Right forelimb (tissue), 1 donor: Measurements from ENCODE around the gene DESI1.
"Not testable (repeated sequence)": the region's sequence is repeated elsewhere in the genome, so short reads cannot be mapped to it uniquely, and the experiment has no call there.

Experiments
- DNase-seq: peaks from one replicate; pipeline ENCODE4 v3.0.0-alpha.2; 2018

Gene DESI1

DNA sequence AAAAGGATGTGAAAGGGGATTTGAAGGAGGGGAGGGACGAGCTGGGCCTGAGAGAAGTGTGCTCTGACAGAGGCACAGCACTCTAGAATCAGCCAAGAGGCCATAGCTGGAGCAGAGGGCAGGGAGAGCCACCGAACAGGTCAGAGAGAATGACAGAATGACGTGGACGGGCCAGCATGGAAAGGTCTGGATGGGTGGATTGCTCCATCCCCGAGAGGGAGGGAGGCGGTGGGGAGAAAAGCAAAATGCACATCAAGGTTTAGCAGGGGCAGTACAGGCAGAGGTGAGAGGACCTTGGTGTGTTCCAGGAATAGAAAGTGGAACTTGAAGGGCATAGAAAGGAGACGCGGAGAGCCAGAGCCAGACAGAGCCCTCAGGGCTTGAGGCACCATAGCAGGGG, 38.1 kb downstream of the DESI1 start:
- no peak for DNase-seq

DNA sequence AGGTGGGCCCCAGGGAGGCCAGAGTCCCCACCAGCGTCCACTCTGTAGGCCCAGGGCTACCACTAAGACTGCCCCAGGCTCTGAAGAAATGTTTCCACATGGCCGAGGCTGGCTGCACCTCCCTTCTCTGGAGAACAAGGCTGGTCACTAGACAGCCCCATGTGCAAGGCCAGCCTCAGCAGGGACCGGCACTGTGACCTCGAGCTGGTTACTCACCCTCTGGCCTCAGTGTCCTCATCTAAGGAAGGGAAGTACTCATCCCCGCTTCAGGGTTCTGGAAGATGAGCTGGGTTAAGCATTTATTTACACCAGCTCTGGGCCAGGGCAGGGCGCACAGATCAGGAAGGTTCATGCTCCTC, 40.9 kb downstream of the DESI1 start:
- DNase-seq, result no peak

DNA sequence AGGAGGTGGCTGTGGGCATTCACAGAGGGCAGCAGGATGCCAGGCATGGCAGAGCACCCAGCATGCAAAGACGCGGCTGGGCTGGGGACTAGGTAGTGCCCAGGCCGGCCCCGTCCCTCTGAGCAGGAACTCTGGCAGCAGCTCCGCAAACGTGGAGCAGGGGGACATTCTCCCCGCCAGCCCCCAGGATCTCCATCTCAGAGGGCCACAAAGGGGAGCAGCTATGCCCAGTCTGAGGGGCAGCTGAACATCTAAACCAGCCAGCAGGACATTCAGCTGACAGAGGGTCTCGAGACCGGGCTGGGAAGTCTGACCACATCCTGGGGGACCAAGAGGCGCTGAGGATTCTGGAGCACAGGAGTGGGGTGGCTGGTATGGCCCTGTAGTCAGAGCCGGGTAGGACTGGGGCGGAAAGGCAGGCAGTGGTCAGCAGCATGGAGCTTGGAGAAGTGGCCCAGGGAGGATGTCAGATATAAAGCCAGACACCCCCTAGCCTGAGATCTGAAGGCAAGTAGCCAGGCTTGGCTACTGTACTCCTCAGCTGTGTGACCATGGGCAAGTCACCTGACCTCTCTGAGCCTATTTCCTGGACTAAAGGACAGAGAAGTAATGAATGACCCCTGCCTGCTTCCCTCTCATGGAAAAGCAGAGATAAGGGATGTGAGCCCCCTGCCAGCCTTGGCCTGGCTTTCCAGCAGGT, 41.4 kb downstream of the DESI1 start:
- DNase-seq, result no peak

DNA sequence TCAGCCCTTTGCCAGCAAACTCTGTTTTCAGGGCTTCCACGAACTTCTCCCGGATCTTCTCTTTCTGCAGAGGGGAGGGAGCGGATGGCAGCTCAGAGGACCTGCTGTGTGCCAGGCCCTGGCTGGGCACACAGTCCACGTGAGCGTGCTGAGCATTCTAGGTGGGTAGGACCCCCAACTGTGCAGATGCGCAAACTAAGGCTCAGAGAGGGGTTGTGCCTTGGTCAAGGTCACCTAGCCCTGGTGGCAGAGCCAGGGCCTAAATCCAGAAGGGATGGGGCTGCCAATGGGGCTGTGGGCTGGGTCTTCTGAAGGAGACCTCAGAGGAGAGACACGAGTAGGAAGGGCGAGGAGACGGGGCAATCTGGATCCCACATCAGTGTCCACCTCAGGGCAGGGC, 42.0 kb downstream of the DESI1 start:
- no peak for DNase-seq

DNA sequence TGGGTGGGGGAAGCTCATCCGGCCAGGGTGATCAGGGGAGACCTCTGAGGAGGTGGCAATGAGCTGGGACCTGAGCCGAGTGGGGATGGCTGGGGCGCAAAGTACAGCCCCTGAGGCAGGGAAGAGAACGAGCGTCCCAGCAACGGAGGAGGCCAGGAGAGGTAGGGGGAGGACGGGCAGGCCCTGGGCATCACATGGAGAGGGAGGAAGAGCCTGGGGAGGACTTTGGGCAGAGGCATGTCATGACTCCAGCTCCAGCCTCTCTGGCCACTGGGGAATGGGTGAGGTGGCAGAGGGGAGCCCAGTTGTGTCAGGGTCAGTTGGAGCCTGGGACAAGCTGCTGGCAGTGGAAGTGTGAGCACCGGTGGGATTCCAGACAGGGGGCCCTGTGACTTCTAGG, 42.7 kb downstream of the DESI1 start:
- DNase-seq, result no peak

DNA sequence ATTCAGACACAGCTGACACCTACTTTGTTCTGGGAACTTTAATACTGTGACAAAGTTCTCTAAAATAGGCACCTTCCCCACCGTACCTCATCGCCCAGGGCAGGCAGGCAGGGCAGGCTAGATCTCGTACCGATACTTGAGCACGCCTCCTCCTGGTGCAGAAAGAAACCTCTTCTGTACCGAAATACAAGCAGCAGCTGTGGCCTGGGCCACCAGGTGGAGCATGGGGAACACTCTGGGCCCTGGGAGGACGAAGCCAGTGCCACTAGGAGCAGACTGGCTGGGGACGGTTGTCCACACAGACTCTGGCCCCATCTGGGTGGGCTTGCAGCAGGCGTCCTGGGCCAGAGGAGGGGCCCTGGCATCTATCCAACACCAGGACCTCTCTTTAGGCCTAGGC, 44.0 kb downstream of the DESI1 start:
- DNase-seq, result no peak

DNA sequence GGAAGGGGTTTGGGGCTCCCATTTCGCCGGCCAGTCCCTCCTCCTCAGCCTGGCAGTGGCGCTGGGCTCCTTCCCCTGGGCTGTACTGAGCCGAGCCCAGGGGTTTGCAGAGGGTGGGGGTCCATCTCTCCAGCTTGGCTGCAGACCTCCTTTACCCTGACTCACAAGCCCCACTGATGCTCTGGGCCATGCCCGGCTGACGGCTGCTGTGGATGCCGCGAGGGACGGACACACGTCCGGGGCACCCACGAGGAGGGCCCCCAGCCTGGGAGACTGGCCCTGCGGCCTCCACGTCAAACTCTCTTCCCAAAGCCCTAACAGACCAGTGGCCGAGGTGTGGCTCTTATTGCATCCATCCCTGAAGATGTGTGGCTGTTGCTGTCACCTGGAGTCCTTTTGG, 45.3 kb downstream of the DESI1 start:
- DNase-seq, result no peak

DNA sequence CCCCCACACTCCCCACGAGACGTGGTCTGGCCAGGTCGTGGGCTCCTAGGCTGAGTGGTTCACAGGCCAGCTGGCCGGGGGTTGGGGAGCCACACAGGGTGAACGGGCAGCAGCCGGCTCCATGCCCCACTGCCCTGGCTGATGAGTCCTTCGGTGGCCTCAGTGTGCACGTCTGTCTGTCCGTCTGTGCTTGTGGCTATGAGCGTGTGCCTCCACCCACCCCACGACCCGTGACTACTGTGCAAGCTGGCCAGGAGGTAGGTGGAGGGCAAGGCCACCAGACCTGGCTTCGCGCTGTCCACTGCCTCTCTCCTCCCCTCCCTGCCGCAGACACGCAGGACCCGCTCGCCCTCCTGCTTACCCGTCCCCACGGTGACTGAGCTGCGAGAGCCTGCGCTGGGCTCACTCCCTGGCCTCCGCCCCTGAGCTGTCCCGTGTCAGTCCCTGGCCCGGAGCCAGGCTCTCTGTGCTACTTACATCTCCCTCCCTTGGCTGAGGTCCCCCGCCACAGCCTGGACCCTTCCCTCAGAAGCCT, 45.9 kb downstream of the DESI1 start:
- DNase-seq, result no peak

DNA sequence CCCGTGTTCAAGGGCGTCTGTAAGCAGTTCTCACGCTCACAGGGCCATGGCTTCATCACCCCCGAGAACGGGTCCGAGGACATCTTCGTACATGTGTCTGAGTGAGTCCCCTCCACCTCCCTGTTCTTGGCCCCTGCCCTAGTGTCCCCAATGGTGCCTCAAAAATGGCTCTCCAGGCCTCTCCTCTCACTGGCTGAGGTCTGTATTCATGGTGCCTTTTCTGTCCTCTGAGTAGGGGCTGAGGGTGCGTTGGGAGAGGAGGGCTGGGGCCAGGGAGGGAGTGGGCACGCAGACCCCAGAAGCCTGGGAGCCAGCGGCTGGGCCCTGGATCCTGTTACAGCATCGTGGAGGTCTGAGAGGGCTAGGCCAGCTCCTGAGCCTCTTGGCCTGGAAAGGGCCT, 47.2 kb downstream of the DESI1 start:
- DNase-seq, result no peak

DNA sequence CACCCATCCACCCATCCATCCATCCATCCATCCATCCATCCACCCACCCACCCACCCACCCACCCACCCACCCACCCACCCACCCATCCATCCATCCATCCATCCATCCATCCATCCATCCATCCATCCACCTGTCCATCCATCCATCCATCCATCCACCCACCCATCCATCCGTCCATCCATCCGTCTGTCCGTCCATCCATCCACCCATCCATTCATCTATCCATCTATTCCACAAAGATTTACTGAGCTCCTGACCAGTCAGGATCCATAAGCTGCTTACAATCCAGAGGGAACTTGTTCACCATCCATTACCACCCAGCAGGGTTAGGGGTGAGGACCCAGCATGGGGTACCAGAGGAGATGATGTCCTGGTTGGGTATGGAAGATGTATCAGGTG, 48.5 kb downstream of the DESI1 start:
- not testable (repeated sequence) for DNase-seq

DNA sequence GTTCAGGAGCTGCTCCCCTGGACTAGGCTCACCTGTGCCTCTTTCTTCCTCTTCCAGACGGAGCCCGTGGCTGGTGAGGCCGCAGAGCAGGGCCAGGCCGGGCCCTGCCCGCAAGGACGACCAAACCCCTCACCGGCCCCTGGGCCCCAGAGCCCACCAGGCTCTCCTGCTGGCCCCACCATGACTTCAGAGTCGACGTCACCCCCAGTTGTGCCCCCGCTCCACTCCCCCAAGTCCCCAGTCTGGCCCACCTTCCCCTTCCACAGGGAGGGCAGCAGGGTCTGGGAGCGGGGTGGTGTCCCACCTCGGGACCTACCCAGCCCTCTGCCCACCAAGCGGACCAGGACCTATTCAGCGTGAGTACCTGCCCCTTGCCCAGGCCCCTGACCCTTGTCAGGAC, 49.1 kb downstream of the DESI1 start:
- no peak for DNase-seq

DNA sequence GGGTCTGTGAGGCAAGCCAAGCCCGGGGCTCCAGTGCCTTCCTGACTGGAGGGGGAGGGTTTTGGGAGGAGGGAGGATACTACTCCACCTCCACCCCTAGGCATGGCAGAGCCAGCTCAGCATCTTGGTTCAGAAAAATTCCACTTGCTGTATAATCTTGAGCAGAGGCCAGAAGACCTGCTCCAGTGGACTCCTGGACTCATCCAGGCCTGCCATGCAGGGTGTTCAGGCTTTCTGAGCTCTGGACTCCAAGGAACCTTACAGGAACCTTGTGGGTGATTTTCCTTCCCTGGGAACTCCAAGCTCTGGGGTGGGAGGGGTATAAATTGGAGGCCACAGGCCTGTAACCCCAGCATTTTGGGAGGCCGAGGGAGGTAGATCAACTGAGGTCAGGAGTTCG, 50.6 kb downstream of the DESI1 start:
- no peak for DNase-seq

DNA sequence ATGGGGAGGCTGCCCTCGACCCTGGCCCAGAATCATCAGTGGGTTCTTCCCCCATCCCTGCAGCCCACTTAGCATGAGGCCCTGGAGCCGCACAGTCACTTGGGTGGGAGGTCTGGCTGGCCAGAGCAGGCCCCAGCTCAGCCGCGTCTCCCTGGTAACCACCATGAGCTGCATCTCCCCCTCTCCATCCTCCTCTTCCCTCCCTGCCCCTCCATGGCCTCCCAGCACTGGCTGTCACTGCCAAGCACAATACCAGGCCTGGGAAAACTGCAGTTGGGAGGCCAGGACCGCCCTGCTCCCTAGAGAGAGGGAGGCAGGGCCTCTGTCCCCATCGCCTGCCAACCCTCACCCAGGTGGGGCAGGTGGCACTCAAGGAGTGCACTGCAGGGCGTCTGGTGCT, 52.0 kb downstream of the DESI1 start:
- DNase-seq, result no peak

DNA sequence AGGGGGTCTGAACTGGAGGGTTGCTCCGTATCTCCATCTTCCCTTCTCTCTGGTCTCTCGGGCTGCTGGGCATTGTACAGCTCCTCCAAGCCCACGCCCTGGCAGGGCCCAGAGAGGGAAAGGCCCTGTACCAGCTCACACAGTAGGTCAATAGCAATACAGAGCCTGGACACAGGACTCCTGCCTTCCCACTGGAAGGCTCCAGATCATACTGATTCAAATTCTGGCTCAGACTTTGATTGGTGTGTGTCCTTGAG, 53.4 kb downstream of the DESI1 start:
- DNase-seq, result no peak

DNA sequence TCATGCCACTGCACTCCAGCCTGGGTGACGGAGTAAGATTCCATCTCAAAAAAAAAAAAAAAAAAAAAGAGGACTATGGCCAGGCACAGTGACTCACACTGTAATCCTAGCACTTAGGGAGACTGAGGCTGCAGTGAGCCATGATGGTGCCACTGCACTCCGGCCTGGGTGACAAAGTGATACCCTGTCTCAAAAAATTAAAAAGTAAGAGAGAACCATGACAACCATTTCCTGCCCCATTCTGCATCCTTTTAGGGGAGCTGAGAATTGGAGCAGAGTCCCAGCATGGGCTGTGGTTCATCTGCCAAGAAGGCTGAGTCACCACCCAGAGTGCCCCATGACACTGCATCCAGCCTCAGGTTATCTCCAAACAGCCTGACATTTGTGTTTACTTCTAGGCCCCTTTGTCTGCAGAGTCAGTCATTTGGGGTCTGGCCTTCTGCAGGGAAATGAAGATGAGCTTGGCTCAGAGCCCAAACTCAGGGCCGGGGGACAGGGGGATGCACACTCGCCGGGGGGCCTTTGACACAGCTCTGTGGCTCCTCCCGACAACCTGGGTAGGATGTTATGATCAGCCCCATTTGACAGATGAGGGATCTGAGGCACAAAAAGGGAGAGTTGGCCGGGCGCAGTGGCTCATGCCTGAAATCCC, 55.3 kb downstream of the DESI1 start:
- no peak for DNase-seq

DNA sequence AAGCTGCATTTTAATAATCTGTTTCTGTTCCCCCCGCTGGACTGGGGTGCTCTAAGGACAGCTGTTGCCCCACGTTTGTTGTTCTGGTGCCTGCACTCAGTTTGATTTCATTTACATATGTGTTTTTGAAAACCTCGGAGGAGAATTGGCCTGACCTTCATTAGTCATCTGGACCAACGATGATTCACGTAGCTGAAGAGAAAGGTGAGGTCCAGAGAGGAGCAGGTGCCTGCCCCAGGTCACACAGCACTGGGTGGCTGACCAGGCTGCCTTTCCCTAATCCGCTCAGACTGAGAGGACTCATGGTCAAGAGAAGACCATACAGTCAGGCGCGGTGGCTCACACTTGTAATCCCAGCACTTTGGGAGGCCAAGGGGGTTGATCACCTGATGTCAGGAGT, 56.3 kb downstream of the DESI1 start:
- no peak for DNase-seq

DNA sequence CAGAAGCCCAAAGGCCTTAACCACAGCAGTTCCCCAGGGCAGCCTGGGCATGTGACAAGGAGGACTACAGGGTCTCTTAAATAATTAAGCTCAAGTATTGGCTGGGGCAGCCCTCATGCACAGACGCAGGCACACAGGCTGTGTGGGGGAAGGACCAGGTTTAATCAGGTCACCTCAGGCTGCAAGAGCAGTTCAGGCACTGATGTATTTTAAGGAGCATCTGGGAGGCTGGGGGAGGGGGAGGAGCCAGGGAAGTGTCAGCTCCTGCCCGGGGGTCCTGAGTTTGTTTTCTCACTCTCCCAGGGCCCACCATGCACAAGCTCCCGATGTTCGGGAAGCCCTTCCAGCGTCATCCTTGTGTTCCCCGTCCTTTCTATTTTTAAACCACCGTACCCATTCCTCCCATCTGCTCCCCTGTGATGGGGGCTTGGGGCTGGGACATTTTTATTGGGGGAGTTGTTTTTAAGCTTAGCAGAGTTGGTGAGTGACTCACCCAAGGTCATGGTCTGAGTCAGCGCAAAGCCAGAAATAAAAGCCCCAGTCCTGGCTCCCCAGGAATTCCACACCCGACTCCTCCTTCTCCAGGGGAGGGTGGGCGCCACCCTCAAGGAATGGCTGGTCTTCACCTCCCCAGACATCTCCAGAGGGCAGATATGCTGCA, 57.7 kb downstream of the DESI1 start:
- DNase-seq, result no peak

DNA sequence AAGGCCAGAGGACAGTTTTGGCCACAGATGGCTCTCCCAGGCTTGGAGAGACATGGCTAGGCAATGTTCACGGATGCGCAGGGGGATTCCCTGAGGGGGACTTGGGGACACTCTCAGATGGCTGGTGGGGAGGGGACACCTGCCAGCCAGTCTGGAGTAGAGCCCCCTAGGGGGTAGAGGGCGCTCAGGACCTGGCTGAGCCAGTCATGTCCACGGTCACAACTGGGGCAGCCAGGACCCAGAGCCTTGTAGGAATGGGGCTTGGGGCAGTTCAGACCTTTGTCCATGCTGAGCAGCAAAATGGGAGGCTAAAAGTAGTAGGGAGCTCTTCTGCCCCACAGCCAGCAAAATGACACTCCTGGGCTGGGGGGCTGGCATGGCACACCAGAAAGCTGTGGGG, 58.4 kb downstream of the DESI1 start:
- no peak for DNase-seq

DNA sequence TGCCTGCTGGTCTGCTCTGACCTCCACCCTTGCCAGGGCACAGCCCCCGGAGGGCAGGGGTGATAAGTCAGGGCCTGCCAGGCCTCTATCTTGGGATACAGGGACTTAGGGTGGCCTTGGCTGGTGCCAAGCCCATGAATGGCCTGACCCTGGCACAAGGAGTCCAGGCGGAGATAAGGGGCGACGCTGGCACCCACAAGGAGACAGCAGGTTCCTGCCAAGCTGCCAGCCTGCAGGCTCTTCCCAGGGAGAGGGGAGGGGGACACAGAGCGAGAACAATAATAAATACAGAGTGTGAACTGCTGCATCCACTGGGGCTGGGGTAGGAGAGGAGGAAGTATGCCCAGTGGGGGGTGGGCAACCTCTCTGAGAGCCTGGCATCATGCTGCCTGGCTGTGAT, 59.1 kb downstream of the DESI1 start:
- no peak for DNase-seq

DNA sequence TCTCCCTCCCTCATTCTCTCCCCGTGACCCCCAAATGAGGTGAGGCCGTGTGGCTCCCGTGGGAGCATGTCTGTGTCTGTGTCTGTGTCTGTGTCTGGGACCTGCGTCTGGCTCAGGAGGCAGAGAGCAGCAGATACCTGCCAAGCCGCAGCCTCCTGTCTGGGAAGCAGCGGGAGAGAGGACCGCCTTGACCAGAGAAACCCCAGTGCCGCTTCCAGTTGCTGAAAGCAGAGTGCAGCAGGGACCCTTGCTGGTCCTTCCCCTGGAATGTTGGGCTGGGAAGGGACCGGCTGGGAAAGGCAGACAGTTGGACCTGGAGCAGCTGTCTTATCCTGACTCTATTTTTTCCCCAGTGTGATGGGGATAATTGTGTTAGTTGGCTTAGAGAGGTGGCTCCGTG, 59.5 kb downstream of the DESI1 start:
- DNase-seq, result no peak

DNA sequence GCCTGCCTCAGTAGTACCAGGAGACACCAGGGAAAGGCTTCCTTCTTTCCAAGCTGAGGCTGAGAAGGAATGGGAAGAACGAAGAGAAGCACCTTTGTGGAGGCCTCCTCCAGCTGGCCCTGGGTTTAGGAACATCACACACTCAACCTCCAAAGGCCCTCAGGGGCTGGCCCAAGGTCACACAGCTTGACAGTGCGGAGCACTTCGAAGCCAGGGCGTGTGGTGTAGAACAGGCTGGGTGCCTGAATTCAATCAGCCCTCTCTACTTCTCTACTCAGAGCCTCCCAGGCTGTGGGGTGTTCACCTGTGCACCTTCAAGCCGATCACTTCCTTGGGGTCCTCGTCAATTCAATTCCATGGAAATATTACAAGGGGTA, 60.8 kb downstream of the DESI1 start:
- no peak for DNase-seq

DNA sequence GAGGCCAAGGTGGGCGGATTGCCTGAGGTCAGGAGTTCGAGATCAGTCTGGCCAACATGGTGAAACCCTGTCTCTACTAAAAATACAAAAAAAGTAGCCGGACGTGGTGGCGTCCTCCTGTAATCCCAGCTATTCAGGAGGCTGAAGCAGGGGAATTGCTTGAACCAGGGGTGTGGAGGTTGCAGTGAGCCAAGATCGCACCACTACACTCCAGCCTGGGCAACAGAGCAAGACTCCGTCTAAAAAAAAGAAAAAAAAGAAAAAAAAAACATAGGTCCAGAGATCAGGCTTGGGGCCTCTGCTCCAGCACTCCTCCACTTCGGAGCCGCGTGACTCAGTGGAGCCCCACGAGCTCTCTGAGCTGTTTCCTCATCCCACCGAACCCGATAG, 62.6 kb downstream of the DESI1 start:
- DNase-seq, result not testable (repeated sequence)

DNA sequence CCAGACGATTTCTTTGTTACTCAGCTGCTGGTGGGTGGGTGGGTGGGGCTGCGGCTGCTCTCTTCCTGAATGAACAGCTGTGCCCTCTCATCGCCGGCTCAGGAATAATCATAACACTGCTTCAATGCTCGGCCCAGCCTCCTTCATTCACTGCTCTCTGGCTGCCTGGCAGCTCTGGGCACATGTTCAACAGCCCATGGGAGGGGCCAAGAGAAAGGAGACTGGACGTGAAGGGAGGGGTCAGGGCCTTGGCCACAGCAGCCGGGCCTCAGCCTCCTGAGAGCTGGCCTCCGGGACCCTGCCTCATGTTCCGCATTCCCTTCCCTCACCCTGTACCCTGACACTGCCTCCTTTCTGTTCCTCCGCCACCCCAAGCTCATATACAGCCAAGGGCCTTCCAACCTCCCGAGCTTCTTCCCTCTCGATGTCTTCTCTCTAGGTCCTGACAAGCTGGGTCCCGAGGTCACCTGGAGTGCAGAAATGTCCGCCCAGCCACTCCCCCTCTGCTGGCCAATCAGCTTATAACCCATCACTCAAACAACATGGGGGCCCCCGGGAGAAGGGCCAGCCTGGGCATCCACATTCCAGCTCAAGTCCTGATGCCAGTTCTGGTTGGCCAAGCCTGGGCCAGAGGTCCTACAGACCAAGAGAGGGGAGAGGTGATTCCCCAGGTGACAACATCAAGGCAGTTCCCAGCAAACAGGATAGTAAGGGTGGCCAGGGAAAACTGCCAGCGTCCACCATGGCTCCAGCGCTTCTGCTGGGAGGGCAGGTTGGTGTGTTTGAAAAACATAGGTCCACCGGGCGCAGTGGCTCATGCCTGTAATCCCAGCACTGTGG, 63.2 kb downstream of the DESI1 start:
- peak; percentile 83 for DNase-seq

DNA sequence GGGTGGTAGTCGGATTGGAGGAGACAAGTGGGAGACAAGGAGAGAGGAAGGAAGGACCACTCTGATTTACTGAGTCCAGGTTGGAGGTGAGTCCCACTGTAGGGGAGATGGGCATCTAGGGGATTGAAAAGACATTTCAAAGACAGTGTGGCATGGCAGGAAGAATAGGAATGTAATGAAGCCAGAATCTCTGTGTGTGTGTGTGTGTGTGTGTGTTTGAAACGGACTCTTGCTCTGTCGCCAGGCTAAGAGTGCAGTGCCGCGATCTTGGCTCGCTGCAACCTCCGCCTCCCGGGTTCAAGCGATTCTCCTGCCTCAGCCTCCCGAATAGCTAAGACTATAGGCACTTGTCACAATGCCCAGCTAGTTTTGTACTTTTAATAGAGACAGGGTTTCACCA, 64.3 kb downstream of the DESI1 start:
- no peak for DNase-seq
